Ovary (tissue), 3 donors: ENCODE data around the gene MAP4.

Experiments
- EP300 ChIP-seq: sonication (generic); formaldehyde crosslinking; IDR thresholded peaks from one replicate; pipeline ENCODE4 v1.6.1; 2017; ENCODE audit warnings: antibody characterized with exemption
- POLR2A ChIP-seq: fragments of 450-650 bp; IDR thresholded peaks from one replicate; pipeline ENCODE4 v1.6.1; 2017; ENCODE audit warnings: antibody characterized with exemption, mild to moderate bottlenecking, moderate library complexity
- TF ChIP-seq, protein P1 (sequence below), 3 donors: fragments of 450-650 bp in 2 of 3; fragments of 200-600 bp in 1 of 3; IDR thresholded peaks; one replicate each; pipeline versions ENCODE4 v1.5.1 to v1.8.0; 2016 to 2022; ENCODE audit warnings: antibody characterized with exemption in 3 of 3, mild to moderate bottlenecking in 1 of 3
- donor health status: DM: no; HTN: no; CAD: no.

DNA sequence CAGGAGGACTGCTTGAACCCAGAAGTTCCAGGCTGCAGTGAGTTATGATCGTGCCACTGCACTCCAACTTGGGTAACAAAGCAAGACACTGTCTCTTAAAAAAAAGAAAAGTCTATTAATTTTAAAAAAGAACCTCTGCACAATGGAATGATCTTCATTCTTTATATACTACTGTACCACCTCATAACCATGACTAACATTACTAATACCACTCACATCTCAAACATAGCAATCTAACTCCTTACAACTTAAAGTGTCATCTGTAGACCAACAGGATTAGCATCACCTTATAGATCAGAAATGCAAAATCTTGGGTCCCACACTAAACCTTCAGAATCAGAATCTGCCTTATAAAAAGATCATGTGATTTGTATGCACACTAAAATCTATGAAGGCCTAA is 48.8 kb upstream of the MAP4 start:
- TF ChIP-seq, protein P1, sequence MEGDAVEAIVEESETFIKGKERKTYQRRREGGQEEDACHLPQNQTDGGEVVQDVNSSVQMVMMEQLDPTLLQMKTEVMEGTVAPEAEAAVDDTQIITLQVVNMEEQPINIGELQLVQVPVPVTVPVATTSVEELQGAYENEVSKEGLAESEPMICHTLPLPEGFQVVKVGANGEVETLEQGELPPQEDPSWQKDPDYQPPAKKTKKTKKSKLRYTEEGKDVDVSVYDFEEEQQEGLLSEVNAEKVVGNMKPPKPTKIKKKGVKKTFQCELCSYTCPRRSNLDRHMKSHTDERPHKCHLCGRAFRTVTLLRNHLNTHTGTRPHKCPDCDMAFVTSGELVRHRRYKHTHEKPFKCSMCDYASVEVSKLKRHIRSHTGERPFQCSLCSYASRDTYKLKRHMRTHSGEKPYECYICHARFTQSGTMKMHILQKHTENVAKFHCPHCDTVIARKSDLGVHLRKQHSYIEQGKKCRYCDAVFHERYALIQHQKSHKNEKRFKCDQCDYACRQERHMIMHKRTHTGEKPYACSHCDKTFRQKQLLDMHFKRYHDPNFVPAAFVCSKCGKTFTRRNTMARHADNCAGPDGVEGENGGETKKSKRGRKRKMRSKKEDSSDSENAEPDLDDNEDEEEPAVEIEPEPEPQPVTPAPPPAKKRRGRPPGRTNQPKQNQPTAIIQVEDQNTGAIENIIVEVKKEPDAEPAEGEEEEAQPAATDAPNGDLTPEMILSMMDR (IDR thresholded peaks at IDR 0.05) = no peak
- TF ChIP-seq POLR2A (no peak), EP300 (no peak)
